ENCODE results near the gene TSPYL4. TPM values are rescaled to one million over a fixed set of nuclear protein-coding genes. Genes with fewer than 3 reads are reported as not detected.
A peak's percentile ranks its signal among the peaks of the same experiment; 100 is the strongest.
"Not testable (repeated sequence)": the region's sequence is repeated elsewhere in the genome, so short reads cannot be mapped to it uniquely, and the experiment has no call there.

The TSPYL4 gene
- 8.1 and 14.9 TPM in 2 replicates for total RNA-seq (2014; rRNA removed; shearing (Covaris generic))

DNA sequence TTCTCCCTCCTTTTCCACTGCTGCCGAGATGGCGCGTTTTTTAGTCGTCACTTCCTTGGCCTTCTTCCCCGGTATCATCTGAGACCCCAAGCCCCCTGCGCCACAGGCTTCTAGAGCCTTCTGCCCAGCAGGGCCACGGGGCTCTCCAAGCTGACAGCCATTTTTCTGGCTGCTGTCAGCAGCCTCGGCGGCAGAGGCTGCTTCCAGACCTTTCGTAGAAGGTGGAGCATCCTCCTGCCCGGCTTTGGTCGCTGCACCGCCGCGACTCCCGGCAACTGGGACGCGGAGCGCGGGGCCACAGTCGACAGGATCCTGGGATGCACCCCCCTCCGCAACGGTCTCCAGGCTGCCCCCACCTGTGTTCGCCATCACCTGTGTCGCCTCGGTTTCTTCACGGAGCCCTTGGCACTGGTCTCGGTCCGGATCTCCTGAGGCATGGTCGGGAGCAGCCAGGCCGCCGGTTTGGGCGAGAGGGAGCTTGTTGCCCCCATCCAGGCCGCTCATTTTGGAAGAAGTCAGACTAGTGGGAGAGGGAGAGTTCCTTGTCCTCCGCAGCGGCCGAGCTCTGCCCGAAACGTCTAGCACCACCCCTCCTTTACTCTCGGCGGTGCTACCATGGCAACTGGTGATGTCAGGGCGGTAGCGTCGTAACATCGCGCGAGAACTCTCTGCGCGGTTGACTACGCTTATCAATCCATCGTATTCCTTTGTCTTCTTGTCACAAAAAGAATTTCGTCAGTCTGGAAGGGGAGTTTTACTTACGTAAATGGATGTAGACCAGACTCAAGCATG is at the start of gene TSPYL4:
TSPYL4 (minus strand) TSS at position 571 of the 792 bp plus-strand sequence; CDS start at position 504, 67 bp downstream.
- no peaks in the 10 kb centered on the region for H3K36me3 ChIP-seq (replicated peaks; ENCODE audit: control insufficient read depth, insufficient read depth, low read length)
- H3K4me3 ChIP-seq (ENCODE audit: insufficient read depth, low read depth, low read length) = peak within 1 kb of the TSS; percentile 91
- DNase-seq = peak; percentile 88
- no peaks in the 10 kb centered on the region for H3K27me3 ChIP-seq (ENCODE audit: control insufficient read depth, insufficient read depth, low read length)

DNA sequence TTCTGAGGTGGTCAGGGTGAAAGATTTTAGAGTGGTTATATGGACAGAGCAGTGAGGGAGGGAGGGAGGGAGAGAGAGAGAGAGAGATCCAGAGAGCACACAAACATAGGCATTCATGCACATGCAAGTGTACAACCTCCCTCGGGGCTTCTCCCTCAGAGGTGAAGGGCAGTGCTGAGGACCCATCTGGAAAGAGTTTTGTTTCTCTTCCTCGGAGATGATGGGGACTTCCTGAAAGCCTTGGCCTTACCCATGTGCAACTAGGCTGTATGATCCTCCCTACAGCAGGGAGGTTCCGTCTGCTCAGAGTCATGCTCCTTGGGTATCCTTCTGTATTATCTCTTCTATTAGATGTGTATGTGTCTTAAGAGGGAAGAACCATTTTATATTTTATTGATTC is 47.2 kb upstream of the TSPYL4 start:
- Histone ChIP-seq H3K36me3 (replicated peaks; ENCODE audit: control insufficient read depth, insufficient read depth, low read length) (no peaks in the 10 kb centered on the region), H3K4me3 (ENCODE audit: insufficient read depth, low read depth, low read length) (no peak overlapping the region), H3K27me3 (ENCODE audit: control insufficient read depth, insufficient read depth, low read length) (no peaks in the 10 kb centered on the region)
- DNase-seq = no peak

DNA sequence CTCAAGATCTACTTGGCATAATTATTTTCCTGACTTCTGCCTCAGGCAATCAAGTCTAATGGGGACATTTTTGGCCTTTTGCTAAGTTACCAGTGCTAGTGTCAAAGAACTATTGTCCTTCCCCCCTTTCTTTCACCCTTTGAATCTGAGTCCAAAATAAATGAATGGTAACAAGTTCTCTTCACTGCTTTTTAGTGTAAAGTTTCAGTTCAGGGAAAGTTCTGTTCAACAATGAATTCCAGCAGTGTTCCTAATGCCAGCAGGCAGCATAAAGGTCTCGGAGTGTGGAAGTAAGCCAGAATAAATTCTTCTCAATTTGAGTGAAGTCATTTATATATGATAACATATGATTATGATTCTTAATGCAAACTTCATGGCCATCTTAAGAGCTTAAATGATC is 46.7 kb upstream of the TSPYL4 start:
- Histone ChIP-seq H3K4me3 (ENCODE audit: insufficient read depth, low read depth, low read length) (no peak overlapping the region), H3K27me3 (ENCODE audit: control insufficient read depth, insufficient read depth, low read length) (no peaks in the 10 kb centered on the region), H3K36me3 (replicated peaks; ENCODE audit: control insufficient read depth, insufficient read depth, low read length) (no peaks in the 10 kb centered on the region)
- DNase-seq = no peak

- DNase-seq = no peak
- Histone ChIP-seq H3K4me3 (ENCODE audit: insufficient read depth, low read depth, low read length) (no peak overlapping the region), H3K27me3 (ENCODE audit: control insufficient read depth, insufficient read depth, low read length) (no peaks in the 10 kb centered on the region), H3K36me3 (replicated peaks; ENCODE audit: control insufficient read depth, insufficient read depth, low read length) (no peaks in the 10 kb centered on the region)
These were observed 45.1 kb upstream of the TSPYL4 start for GRCh38 chr6:116298973-116299372.

- no peak for DNase-seq
- H3K27me3 ChIP-seq (ENCODE audit: control insufficient read depth, insufficient read depth, low read length) = no peaks in the 10 kb centered on the region
- H3K4me3 ChIP-seq (ENCODE audit: insufficient read depth, low read depth, low read length) = no peak overlapping the region
- no peaks in the 10 kb centered on the region for H3K36me3 ChIP-seq (replicated peaks; ENCODE audit: control insufficient read depth, insufficient read depth, low read length)
These were observed 44.4 kb upstream of the TSPYL4 start for GRCh38 chr6:116298273-116298672.

GRCh38 chr6:116292553-116292952 is 38.7 kb upstream of the TSPYL4 start:
- Histone ChIP-seq H3K27me3 (ENCODE audit: control insufficient read depth, insufficient read depth, low read length) (no peaks in the 10 kb centered on the region), H3K36me3 (replicated peaks; ENCODE audit: control insufficient read depth, insufficient read depth, low read length) (no peaks in the 10 kb centered on the region), H3K4me3 (ENCODE audit: insufficient read depth, low read depth, low read length) (no peak overlapping the region)
- DNase-seq = no peak

DNA sequence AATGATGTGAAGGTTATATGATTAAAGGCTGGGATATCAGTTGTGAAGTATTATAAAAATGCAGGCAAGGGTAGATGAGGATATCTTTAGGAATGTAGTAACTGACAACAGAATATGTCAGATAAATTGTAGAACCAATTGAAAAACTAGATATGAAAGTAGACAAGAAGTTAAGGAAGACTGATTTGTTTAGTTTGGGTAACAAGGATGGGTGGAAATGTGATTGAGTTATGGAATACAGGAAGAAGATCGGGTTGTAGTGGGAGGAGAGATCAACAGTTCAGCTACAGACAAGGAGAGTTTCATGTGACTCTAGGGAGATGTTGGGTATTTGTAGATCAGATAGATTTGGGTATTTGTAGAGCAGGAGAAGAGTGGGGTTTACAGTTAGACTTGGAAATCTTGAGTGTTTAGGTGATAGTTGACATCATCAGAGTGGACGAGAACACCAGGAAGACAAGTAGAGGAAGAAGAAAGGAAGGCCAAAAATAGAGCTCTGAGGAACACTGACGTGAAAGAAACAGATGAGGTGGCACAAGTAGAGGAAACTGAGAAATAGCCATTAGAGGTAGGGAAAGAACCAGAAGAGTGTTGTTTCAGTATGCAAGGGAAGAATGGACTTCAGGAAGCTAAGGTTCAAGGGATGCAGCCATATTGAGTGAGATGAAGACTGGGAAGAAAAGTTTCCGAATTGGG is 38.0 kb upstream of the TSPYL4 start:
- Histone ChIP-seq H3K4me3 (ENCODE audit: insufficient read depth, low read depth, low read length) (no peak overlapping the region), H3K27me3 (ENCODE audit: control insufficient read depth, insufficient read depth, low read length) (no peaks in the 10 kb centered on the region), H3K36me3 (replicated peaks; ENCODE audit: control insufficient read depth, insufficient read depth, low read length) (no peaks in the 10 kb centered on the region)
- DNase-seq = no peak

- H3K4me3 ChIP-seq (ENCODE audit: insufficient read depth, low read depth, low read length) = no peak overlapping the region
- no peak for DNase-seq
- H3K36me3 ChIP-seq (replicated peaks; ENCODE audit: control insufficient read depth, insufficient read depth, low read length) = no peaks in the 10 kb centered on the region
- no peaks in the 10 kb centered on the region for H3K27me3 ChIP-seq (ENCODE audit: control insufficient read depth, insufficient read depth, low read length)
These were observed 36.9 kb upstream of the TSPYL4 start for GRCh38 chr6:116290799-116291198.

- DNase-seq = no peak
- no peaks in the 10 kb centered on the region for H3K27me3 ChIP-seq (ENCODE audit: control insufficient read depth, insufficient read depth, low read length)
- no peak overlapping the region for H3K4me3 ChIP-seq (ENCODE audit: insufficient read depth, low read depth, low read length)
- H3K36me3 ChIP-seq (replicated peaks; ENCODE audit: control insufficient read depth, insufficient read depth, low read length) = no peaks in the 10 kb centered on the region
These were observed 36.0 kb upstream of the TSPYL4 start for GRCh38 chr6:116289876-116290275.

- no peak for DNase-seq
- no peak overlapping the region for H3K4me3 ChIP-seq (ENCODE audit: insufficient read depth, low read depth, low read length)
These were observed 33.9 kb upstream of the TSPYL4 start for GRCh38 chr6:116287689-116288282.

GRCh38 chr6:116286773-116287358 is 33.0 kb upstream of the TSPYL4 start:
- DNase-seq = no peak
- H3K4me3 ChIP-seq (ENCODE audit: insufficient read depth, low read depth, low read length) = no peak overlapping the region
- no peaks in the 10 kb centered on the region for H3K27me3 ChIP-seq (ENCODE audit: control insufficient read depth, insufficient read depth, low read length)
- no peaks in the 10 kb centered on the region for H3K36me3 ChIP-seq (replicated peaks; ENCODE audit: control insufficient read depth, insufficient read depth, low read length)

More at GRCh38 chr6:116287689-116288282, 33.9 kb upstream of the TSPYL4 start:
- no peaks in the 10 kb centered on the region for H3K36me3 ChIP-seq (replicated peaks; ENCODE audit: control insufficient read depth, insufficient read depth, low read length)
- H3K27me3 ChIP-seq (ENCODE audit: control insufficient read depth, insufficient read depth, low read length) = no peaks in the 10 kb centered on the region

DNA sequence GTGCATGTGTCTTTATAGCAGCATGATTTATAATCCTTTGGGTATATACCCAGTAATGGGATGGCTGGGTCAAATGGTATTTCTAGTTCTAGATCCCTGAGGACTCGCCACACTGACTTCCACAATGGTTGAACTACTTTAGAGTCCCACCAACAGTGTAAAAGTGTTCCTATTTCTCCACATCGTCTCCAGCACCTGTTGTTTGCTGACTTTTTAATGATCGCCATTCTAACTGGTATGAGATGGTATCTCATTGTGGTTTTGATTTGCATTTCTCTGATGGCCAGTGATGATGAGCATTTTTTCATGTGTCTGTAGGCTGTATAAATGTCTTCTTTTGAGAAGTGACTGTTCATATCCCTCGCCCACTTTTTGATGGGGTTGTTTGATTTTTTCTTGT is 31.1 kb upstream of the TSPYL4 start:
- not testable (repeated sequence) for H3K4me3 ChIP-seq (ENCODE audit: insufficient read depth, low read depth, low read length); DNase-seq; H3K27me3 ChIP-seq (ENCODE audit: control insufficient read depth, insufficient read depth, low read length); H3K36me3 ChIP-seq (replicated peaks; ENCODE audit: control insufficient read depth, insufficient read depth, low read length)

DNA sequence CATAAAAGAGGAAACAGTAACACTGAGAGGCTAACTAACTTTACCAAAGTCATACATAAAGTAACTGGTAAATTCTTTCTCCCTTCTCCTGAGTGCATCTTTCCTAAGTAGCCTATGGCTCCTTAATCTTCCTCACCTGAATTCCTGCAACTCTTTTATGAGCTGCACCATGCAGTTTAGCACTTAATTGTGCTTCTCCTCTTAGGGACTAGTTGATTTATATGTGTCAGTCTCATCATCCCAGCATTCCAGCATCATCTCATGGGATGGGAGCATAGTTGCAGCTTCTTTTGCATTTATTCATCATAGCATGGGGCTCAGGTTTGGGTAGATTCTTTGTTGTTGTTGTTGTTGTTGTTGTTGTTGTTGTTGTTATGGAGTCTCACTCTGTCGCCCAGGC is 29.3 kb upstream of the TSPYL4 start:
- Histone ChIP-seq H3K27me3 (ENCODE audit: control insufficient read depth, insufficient read depth, low read length) (no peaks in the 10 kb centered on the region), H3K36me3 (replicated peaks; ENCODE audit: control insufficient read depth, insufficient read depth, low read length) (no peaks in the 10 kb centered on the region; the same call in 1 of the 2 replicates), H3K4me3 (ENCODE audit: insufficient read depth, low read depth, low read length) (no peak overlapping the region)
- no peak for DNase-seq

DNA sequence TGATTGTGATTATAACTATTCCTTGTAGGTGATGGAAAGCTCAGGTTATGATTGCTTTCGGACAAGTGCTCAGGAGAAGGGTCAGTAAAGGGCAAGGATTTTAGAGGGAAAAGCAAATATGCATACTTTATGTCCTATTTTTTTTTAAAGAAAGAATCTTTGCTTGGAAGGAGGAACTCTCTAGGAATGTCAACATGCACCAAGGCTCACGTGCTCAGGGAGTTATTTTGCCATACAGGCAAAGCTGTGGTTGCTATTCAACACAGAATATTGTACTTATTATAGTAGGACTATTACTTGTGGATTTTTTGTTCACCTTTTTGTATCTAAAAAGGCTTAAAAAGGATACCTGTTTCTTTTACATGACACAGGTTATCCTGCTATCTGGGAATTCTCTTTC is 28.8 kb upstream of the TSPYL4 start:
- no peaks in the 10 kb centered on the region; the same call in 1 of the 2 replicates for H3K36me3 ChIP-seq (replicated peaks; ENCODE audit: control insufficient read depth, insufficient read depth, low read length)
- no peak for DNase-seq
- H3K27me3 ChIP-seq (ENCODE audit: control insufficient read depth, insufficient read depth, low read length) = no peaks in the 10 kb centered on the region
- no peak overlapping the region for H3K4me3 ChIP-seq (ENCODE audit: insufficient read depth, low read depth, low read length)
